Muscle layer of colon (tissue), 2 donors: ENCODE data around the gene GALC.

Experiments
- H3K27ac ChIP-seq: one replicate; pipeline ENCODE4 v1.7.0; 2013; ENCODE audit warnings: low read depth, mild to moderate bottlenecking, low read length, moderate library complexity
- H3K27me3 ChIP-seq, 2 donors: one replicate each; pipeline ENCODE4 v1.7.0; 2013; ENCODE audit warnings: low read length in 2 of 2, mild to moderate bottlenecking in 2 of 2; ENCODE audit not compliant: insufficient read depth in 2 of 2, control insufficient read depth in 1 of 2
- H3K36me3 ChIP-seq: one replicate; pipeline ENCODE4 v1.7.0; 2013; ENCODE audit warnings: mild to moderate bottlenecking, low read length; ENCODE audit not compliant: insufficient read depth
- H3K4me1 ChIP-seq: one replicate; pipeline ENCODE4 v1.7.0; 2013; ENCODE audit warnings: mild to moderate bottlenecking, low read length; ENCODE audit not compliant: insufficient read depth
- H3K4me3 ChIP-seq, 2 donors: one replicate each; pipeline ENCODE4 v1.7.0; 2013; ENCODE audit warnings: low read length in 2 of 2, low read depth in 1 of 2, mild to moderate bottlenecking in 1 of 2, moderate library complexity in 1 of 2
- H3K9ac ChIP-seq: one replicate; pipeline ENCODE4 v1.7.0; 2013; ENCODE audit warnings: low read length
- H3K9me3 ChIP-seq: one replicate; pipeline ENCODE4 v1.7.0; 2013; ENCODE audit warnings: mild to moderate bottlenecking, low read length
- donor health status: abdominal sarcoma.
- donor health status: Adenocarcinoma of cecum.

Gene GALC

DNA sequence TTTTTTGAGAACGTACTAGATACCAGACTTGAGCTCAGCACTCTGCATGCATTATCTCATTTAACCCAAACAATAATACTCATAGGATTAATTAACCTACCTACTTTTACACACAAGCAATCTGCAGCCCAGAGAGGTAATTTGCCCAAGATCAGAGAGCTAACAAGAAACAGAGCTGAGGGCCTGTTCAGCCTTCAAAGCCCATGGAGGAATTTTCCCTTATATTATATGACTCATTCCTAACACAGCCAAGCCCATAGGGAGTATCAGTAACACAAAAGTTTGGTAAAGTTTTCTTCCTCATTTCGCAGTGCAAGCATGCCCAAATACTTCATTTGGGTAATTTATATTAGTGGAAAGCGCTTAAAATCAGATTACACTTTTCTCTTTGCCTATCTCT is 94.7 kb downstream of the GALC start:
- Histone ChIP-seq H3K9me3 (no peaks in the 10 kb centered on the region), H3K9ac (no peak overlapping the region), H3K4me1 (no peaks in the 10 kb centered on the region)

DNA sequence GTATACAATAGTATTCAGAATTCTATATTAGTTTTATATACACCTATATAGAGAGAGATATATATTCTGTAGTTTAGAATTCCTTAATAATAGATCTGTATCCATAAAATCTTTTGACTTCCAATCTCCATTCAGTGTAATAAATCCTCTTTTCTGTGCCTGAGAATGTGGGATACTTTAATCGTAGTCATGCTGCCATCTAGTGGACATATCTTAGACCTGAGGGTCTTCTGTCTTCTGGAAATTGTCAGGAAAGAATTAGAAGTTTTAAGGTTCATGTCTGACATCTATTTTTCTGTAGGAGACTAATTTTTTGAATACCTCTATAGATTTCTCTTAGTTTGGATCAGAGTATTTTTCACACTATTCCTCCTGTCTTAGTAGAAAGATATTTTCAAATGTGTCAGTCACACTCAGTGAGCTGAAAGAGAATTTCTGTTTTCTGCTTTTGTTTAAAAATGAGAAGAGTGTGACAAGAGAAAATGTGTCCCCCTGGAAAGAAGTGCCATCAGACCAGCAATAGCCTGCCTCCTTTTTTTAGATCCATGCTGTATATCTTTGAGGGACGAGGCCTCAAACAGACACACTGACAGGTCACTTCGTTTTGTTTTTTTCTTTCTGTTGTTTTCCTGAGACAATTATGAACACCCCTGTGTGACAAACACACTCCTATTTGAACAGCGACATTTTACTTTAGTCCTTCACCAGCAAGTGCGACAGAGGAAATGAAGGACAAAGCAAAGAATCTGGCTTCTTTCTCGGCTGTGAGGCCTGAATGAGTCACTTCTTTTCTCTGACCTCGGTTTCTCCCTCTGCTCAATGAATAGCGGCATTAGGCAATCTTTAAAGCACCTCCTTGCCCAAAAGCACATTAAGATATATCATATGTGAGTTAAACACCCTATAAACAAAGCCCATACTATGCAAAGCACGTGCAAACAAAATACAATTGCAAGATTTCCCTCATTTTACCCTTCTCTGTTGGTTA is 96.3 kb downstream of the GALC start:
- no peak overlapping the region for H3K27ac ChIP-seq
- no peaks in the 10 kb centered on the region for H3K36me3 ChIP-seq

More for the DNA sequence above, 94.7 kb downstream of the GALC start:
- no peak overlapping the region for H3K27ac ChIP-seq
- no peaks in the 10 kb centered on the region for H3K27me3 ChIP-seq
- no peaks in the 10 kb centered on the region for H3K36me3 ChIP-seq
- no peak overlapping the region for H3K4me3 ChIP-seq

DNA sequence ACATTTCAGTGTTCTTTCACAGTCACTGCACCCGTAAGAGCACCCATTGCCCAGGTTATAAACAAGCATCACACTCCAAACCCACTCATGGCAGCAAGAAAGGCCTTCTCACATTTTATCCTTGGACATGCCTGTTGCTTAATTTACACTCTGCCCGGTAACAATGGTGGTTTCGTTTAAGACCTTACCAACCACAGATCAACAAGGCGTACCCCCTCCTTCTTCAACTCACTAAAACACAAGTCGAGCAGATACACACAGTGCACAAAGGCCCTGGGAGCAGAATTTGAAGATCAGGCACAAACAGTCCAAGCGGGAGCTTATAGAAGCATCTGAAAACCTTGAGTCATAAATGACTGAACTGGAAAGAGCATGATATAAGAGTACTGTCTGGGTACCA is 98.1 kb downstream of the GALC start:
- Histone ChIP-seq H3K9ac (no peak overlapping the region), H3K36me3 (no peaks in the 10 kb centered on the region), H3K27ac (no peak overlapping the region)

More for the DNA sequence above, 96.3 kb downstream of the GALC start:
- Histone ChIP-seq H3K27me3 (no peaks in the 10 kb centered on the region), H3K9ac (no peak overlapping the region), H3K4me3 (no peak overlapping the region), H3K9me3 (no peaks in the 10 kb centered on the region), H3K4me1 (no peaks in the 10 kb centered on the region)

DNA sequence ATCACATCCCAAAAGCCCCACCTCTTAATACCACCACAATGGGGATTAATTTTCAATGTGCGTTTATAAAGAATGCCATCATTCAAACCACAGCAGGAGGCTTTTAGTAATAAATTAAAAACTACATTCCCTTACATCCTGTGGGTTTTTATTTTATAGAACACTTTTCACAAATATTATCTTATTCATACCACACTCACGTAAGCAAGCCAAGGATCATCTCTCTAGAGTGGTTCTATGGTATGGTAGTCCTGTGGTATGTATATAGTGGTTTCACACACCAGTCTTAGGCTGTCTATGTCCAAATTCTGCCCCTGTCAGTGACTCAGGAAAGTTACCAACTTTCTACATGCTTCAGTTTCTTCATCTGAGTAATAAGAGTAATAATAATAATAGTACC is 100.2 kb downstream of the GALC start:
- no peak overlapping the region for H3K27ac ChIP-seq
- no peaks in the 10 kb centered on the region for H3K27me3 ChIP-seq
- H3K4me3 ChIP-seq, result no peak overlapping the region
- H3K4me1 ChIP-seq, result no peaks in the 10 kb centered on the region
- no peaks in the 10 kb centered on the region for H3K9me3 ChIP-seq
- H3K36me3 ChIP-seq, result no peaks in the 10 kb centered on the region
- no peak overlapping the region for H3K9ac ChIP-seq

More for the DNA sequence above, 98.1 kb downstream of the GALC start:
- Histone ChIP-seq H3K4me3 (no peak overlapping the region), H3K4me1 (no peaks in the 10 kb centered on the region), H3K9me3 (no peaks in the 10 kb centered on the region), H3K27me3 (no peaks in the 10 kb centered on the region)

DNA sequence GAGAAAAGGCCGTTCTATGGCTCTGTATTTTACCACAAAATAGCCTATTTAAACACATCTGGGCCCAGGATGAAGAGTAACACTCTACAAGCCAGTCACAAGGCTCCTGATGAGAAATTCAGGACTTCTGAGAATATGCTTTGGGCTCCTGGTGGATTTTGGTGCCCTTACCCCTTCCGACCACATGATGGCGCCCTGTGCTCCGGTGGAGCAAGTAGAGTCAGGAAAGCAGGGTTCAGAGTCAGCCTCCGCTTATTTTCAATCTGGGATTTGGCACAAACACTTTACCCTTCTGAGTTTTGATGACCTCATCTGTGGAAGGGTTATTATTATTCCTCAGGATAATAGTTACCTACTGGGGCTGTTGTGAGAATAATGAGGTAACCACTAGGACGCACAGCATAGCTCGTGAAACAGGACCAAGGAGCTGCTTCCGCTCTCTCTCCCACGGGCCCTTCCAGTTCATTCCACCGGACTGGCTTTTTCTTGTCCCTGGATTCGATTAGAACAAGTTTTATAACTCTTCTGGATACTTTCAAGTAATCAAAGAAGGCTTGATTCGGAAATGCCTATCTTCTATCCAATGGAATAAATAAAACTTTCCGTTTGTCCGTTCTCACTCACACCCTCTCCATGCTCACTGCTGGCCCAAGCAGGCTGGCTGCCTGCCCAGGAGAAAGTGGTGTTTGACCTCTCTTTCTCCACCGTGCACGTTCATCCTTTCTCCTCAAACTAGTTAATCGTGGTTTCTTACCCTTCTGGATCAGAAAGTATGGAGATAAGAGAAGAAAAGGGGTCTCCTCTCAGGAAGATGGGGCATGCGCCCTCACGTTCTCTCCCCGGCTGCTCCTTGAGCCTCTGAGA is 104.6 kb downstream of the GALC start:
- no peak overlapping the region for H3K27ac ChIP-seq
- H3K27me3 ChIP-seq, result no peaks in the 10 kb centered on the region
- H3K9ac ChIP-seq, result no peak overlapping the region
- no peaks in the 10 kb centered on the region for H3K36me3 ChIP-seq
- H3K9me3 ChIP-seq, result no peaks in the 10 kb centered on the region
- no peak overlapping the region for H3K4me3 ChIP-seq
- H3K4me1 ChIP-seq, result no peaks in the 10 kb centered on the region

DNA sequence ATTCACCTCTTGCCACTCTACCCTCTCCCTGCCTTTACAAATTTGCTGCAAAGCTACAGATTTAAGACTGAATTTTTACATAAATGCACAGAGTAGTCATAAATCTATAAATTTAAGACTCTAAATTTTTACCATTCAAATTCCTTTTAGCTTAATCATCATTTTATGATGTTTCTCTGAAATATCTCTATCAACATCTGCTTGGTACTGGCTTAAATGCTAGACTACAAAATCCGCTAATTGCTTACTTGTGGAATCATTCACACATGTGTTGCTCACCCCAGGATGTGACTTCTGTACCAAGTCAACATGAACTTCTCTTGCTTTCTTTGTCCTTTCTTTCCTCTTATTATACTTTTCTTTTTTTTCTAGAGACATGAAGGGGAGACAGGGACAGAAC is 109.2 kb downstream of the GALC start:
- no peaks in the 10 kb centered on the region for H3K9me3 ChIP-seq
- no peak overlapping the region for H3K9ac ChIP-seq
- no peaks in the 10 kb centered on the region for H3K27me3 ChIP-seq
- H3K36me3 ChIP-seq, result no peaks in the 10 kb centered on the region
- no peak overlapping the region for H3K4me3 ChIP-seq
- H3K4me1 ChIP-seq, result no peaks in the 10 kb centered on the region
- H3K27ac ChIP-seq, result no peak overlapping the region
